Renal cortical epithelial cell (primary cell): Measurements from ENCODE around the gene GNAT2. TPM values are rescaled to one million over a fixed set of nuclear protein-coding genes. Genes with fewer than 3 reads are reported as not detected.

Source experiments
- DNase-seq: peaks from one replicate; pipeline ENCODE4 v3.0.0-alpha.2; 2011; ENCODE audit warnings: low read depth
- total RNA-seq: library from RNA; depleted of rRNA; stranded (reverse); fragments of >200 nt; gene quantifications from 2 replicates; pipeline ENCODE4 v1.2.3, GENCODE V29; 2014

The GNAT2 gene
- total RNA-seq, 1 donor from 2014 or later, result 0.10 TPM

DNA sequence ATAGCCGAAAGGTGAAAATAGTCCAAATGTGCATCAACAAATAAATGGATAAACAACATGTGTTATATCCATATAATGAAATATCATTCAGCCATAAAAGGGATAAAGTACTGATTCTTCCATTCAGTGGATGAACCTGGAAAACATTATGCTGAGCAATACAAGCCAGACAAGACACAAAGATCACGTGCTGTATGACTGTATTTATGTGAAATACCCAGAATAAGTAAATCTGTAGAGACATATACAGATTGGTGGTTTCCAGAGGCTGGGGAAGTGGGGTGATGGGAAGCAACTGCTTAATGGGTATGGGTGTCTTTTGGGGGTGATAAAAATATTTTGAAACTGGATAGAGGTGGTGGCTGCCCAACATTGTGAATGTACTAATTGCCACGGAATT, 23.2 kb upstream of the GNAT2 start:
- no peak for DNase-seq

DNA sequence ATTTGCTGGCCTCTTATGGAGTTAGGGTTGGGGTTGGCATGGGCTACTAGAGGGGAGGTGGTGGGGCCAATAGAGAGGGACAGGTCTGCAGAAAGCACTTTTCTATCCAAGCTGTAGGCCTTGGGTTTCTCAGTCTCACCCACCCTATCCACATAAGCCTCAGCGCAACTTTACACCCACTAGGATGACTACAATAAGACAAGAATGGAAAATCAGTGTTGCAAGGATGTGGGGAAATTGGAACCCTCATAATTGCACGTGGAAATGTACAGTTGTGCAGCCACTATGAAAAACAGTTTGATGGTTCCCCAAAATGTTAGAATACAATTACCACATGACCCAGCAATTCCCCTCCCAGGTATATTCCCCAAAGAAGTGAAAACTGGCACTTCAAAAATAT, 22.4 kb upstream of the GNAT2 start:
- DNase-seq, result no peak

- no peak for DNase-seq
These were observed 21.8 kb upstream of the GNAT2 start for GRCh38 chr1:109641078-109641740.

GRCh38 chr1:109640285-109640865, 21.0 kb upstream of the GNAT2 start:
- peak; percentile 35 for DNase-seq

GRCh38 chr1:109639841-109640184, 20.4 kb upstream of the GNAT2 start:
- no peak for DNase-seq

GRCh38 chr1:109639063-109639840, 19.8 kb upstream of the GNAT2 start:
- no peak for DNase-seq

DNA sequence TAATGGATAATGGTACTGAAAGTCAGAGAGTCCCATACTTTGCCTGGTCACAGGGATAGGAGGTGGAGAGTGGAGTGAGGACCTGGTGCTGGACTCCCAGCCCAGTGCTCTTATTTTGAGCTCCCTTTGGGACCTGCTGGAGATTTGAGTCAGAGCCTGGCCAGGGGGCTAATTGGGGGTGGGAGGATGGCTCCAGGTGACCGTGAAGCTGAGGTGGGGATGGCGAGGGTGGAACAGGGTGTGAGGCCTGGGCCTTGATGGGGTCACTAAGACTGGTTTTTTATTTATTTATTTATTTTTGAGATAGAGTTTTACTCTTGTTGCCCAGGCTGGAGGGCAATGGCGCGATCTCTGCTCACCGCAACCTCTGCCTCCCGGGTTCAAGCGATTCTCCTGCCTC, 18.0 kb upstream of the GNAT2 start:
- no peak for DNase-seq

GRCh38 chr1:109636201-109636952, 17.0 kb upstream of the GNAT2 start:
- DNase-seq, result peak; percentile 52

DNA sequence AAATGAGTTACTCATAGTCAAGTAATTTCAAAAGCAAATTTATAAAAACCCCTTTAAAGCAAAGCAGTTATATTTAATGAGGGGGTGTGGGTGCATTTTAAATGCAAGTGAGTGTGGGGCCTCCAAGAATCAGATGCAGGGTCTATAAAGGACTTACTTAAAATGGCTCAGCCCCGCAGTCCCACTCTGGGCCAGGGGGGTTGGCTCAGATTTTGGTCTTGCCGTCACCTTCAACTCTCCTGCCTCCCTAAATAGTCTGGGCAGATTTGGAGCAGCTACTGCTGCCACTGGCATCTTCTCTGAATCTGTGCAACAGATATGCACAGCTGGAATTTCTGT, 16.4 kb upstream of the GNAT2 start:
- DNase-seq, result no peak

- DNase-seq, result no peak
These were observed 15.6 kb upstream of the GNAT2 start for GRCh38 chr1:109634771-109635750.

- DNase-seq, result no peak
These were observed 14.9 kb upstream of the GNAT2 start for GRCh38 chr1:109634292-109634691.

GRCh38 chr1:109632671-109633346, 13.4 kb upstream of the GNAT2 start:
- no peak for DNase-seq

GRCh38 chr1:109631513-109632505, 12.4 kb upstream of the GNAT2 start:
- DNase-seq, result no peak

GRCh38 chr1:109630898-109631512, 11.6 kb upstream of the GNAT2 start:
- DNase-seq, result no peak

DNA sequence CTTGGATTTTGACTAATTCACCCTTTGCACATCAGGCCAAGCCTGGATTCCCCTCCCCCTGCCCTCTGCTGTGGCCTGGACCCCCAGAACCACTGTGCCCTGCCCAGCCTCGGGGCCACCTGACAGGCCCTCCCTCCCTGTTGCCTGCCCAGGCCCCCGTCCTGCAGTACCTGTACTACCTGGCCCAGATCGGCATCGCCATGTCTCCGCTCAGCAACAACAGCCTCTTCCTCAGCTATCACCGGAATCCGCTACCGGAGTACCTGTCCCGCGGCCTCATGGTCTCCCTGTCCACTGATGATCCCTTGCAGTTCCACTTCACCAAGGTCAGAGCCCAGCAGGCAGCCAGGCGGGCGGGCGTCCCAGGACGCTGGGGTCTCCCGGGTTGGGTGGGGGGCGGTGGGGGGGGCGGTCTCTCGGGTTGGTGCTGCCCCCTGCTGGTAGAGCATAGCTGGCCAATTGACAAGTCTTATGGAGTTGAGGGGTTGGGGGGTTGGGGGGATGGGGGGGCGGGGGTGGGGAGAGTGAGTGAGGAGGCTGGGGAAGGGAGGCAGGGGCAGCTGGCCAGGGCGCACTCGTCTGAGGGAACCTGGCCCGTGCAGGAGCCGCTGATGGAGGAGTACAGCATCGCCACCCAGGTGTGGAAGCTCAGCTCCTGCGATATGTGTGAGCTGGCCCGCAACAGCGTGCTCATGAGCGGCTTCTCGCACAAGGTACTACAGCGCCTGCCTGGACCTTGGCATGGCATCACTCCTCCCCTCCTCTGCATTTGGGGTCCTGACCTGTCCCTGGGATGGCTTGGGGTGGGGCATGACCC, 10.9 kb upstream of the GNAT2 start:
- DNase-seq, result no peak

DNA sequence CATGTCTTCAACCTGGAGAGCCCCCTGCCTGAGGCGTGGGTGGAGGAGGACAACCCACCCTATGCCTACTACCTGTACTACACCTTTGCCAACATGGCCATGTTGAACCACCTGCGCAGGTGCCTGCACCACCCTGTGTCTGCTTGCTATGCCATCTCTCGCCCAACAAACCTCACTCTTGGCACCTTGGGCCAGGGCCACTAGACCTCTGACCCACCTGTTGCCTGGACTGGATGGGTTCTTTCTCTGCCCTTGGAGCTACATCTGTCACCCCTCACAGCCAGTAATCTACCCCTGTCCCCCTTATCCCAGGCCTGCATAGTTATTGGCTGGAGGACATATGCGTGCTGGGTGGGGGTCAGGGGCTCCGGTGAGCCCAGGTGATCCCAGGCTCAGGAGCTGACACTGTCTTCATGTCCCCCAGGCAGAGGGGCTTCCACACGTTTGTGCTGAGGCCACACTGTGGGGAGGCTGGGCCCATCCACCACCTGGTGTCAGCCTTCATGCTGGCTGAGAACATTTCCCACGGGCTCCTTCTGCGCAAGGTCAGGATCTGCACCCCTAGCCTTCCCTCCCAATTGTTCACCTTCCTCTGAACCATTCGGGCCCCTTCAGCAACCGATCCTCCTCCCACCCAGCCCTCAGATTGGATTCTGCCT, 10.1 kb upstream of the GNAT2 start:
- no peak for DNase-seq

- peak; percentile 91 for DNase-seq
These were observed 9.3 kb upstream of the GNAT2 start for GRCh38 chr1:109628540-109629321.
